ENCODE measurements around the gene PLCB2.

Gene PLCB2

DNA sequence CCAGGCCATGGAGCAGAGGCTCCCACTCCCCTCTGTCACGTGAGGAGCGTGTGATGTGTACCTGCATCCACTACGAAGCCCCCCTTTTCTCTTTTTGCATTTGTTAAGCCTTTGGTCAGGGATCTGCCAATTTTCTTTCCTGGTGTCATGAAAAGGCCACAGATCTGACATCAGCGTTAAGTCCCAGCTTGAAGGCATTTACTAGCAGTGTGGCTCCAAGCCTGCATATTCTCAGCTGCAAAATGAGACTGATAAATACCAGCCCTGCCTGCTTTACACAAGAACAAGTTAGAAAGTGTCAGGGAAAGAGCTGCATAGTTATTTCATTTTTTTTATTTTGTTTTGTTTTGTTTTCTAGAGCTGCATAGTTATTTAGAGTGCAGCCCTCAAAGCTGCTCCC lies 22.6 kb downstream of the PLCB2 start:
- no peak for DNase-seq (ENCODE audit: low spot score)

DNA sequence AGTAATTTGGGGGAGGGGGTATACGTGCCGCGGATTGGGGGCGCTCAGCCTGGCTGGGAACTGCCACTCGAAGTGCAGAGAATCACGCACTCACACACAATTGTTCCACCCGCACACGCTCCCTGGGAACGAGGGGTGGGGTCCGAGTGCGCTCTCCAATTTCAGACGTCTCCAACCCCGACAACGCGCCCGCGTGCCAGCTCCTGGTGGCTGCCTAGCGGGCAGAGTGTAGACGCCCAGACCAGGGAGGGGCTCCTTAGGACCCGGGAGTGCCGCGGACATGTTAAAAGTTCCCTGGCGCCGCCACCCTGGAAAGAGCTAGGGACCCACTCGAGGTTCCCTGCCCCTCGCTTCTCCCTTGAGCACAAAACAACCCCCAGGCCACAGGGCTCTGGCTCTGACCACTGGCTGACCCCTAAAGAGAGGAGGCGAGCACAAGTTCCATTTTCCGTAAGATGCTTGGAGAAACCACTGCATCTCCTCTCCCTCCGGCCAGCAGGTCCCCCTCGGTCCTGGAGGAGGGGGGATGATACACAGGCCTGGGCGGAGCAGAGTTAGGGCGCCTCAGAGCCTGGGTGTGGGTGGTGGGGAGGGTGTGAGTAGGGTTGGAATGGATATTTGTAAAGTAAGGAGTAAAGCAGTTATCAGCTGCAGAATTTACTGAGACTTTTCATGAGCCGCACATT lies 24.0 kb downstream of the PLCB2 start:
- no peak for DNase-seq (ENCODE audit: low spot score)

DNA sequence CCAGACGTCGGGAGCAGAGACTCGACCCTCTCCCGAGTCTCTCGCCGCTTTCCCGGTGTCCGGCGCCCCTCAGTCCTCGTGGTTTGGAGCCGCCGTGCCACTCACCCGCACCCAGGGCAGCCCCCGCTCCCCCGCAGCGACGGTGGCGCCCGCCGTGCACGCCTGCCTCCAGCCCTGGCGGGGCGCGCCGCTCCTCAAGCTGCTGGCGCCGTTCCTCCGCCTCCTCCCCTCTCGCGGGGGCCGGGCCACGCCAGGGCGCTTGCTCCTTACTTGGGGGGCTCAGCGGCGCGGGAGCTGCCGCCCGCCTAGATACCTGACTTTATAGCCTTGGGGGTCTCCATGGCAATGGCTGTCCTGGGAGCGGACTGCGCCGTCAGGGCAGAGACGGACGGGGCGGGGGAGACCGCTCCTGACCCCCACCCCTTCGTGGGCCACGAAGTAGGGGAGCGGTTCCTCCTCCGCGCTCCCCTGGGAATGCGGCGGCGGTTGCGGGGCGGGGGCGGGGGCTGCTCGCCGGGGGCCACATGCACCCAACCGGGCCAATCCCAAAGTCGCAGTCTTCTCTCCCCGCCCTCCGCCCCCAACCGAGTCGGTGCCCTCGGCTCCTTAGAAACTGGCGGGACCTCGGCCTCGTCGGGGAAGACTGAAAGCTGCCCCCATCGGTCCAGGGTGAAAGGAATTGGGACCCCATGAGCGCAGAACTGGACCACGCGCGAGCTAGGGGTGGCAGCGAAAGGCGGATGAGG lies 24.7 kb downstream of the PLCB2 start, which contains the start of gene ANKRD63:
Gene ANKRD63, minus strand, starts transcription at position 196 of the 746 bp plus-strand sequence. CDS start 478 bp downstream, outside the sequence.
- DNase-seq (ENCODE audit: low spot score), result no peak

- no peak for DNase-seq (ENCODE audit: low spot score)
Measured at GRCh38 chr15:40282147-40282868, 25.4 kb downstream of the PLCB2 start.

DNA sequence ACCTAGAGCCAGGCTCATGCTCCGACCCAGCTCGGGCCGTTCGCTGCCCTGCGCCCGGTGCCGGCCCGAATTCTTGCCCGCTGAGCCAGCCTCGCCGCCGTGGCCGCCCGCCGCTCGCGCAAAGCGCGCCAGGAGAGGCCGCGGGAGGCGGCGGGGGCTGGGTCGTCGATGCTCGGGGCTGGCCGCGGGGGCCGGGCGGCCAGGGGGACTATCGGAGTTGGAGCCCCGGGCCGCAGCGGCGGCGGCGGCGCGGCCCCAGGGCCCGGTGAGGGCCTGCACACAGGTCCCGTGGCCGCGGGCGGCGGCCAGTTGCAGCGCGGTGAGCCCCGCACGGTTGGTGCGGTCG lies 26.0 kb downstream of the PLCB2 start:
- DNase-seq (ENCODE audit: low spot score), result no peak

DNA sequence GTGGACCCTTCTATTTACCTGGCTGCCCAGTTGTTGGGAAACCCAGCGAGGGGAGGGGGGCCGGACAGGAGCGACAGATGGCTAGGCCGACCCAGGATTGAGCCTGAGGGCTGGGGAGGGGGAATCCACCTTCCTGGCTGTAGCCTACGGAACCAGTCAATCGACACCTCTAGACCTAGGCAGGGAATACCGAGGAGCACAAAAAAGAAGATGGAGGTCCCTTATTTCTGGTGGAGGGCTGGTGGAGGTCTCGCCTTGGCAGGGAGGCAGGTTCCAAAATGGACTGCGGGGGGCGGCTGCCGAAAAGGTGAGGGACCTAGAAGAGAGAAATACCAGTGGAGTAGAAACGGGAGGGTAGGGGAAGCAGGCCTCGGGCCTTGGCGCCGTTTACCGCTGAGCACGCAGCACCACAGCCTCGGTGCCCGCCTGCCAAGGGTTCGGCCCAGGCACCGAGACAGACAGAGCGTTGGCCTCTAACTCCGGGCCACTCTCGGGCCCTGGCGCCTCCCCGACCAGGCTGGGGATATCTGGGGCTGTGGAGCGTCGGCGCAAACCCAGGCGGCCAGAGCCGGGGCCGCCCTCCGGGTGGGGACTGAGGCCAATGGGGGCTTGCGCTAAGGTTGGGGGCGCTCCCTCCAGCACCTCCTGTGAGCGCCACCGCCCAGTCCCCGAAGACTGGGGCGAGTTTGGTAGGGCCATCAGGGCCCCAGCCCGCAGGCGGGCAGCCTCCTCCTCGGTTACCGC lies 26.5 kb downstream of the PLCB2 start:
- DNase-seq (ENCODE audit: low spot score), result no peak

DNA sequence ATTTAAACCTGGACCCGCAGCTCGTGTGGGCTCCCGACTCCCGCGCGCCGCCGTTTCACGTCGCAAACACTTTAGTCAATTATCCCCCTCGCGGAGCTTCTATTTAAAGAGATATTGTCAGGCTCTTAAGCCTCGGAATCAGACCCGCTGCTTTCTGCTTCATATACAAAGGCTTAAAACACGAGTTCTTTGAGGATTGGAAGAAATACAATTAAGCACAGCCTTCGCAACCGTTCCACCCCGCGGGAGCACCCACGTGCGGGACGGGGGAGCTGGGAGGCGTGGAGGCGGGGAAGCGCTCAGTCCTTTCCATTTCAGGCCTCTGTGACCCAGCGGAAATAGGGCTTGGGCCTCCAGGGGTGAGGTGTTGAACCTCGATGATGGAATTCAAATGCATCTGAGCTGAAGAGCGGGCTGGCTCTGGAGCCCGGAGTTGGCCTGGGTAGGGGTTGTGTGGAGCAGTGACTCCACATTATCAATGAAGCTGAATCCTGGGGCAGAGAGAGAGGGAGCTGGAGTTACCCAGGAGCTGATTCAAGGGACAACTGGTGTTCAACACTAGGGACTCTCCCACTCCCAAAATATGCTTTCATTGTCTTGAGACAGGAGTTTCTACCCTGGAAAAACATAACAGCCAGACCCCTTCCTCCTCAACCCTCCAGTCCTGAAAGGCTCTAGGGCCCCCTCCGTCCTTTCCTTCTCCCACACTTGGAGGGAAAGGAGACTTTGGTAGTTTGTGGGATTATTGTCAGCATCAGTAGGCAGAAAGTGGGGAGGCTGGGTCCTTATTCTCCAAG lies 27.3 kb downstream of the PLCB2 start:
- DNase-seq (ENCODE audit: low spot score), result no peak

DNA sequence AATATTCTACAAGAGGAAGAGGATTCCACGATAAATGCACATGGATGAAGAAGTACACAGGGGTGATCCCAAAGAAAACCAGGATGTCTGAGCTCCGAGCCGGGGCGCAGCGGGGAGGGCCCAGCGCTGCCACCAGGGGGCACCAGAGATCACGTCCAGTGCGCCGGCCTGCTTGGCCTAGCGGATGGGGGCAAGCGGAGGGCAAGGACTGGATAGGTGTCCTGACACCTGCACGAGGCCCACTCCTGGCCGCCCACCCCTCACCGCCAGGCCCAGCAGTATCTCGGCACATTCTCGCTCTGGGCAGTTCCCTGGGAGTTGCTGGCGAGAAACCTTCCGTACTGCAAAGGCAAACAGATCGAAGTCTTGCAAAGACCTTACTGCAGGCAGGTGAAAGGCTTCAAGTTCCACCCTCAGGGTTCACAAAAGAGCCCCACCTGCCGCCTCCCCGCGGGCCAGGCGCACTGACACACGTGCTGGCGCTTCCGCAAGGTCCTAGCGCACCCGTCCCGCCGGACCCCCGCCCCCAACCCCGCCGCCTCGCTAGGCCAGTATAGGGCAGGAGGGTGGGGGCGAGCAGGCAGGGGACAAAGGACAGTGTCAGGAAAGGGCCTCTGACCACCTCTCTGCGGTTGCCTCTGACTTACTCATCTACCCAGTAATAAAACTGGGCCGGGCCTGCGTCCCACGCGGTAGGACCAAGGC lies 28.1 kb downstream of the PLCB2 start:
- DNase-seq (ENCODE audit: low spot score), result peak; percentile 76

DNA sequence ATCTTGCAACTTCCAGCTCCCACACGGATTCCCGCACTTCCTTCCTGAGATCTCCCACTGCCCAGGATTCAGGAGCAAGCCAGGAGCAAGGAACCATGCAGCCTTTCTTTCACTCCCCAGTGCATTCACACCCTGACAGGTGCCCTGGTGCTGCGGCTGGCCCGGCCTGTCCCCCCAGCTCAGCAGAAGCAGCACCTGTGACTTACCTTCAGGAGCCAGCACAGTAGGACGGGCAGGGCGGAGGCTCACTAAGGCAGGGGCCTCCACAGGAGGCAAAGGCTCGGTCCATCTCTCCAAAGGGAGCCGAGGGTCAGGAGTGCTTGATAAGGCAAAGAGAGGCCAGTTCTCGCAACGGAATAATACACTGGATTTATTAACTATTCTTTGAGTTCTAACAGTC lies 29.7 kb downstream of the PLCB2 start:
- DNase-seq (ENCODE audit: low spot score), result no peak

DNA sequence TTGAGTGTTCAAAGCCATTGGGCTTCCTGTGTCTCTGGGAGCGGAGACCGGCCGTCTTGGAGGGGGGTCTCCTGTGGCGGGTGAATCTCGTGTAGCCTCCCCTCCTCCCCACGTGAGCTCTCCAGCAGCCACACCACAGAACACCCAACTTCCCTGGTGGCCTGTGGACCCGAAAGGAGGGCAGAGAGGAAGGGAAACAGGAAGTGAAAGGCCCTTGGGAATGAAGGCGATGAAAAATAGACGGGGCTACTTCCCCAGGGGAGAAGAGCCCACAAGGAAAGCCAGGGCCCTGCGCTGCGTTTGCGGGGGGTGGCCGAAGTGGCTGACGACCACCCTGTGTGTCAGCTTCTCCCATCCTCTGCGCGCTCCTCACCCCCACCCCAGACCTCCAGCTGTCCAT lies 30.3 kb downstream of the PLCB2 start:
- DNase-seq (ENCODE audit: low spot score), result peak; percentile 56

GRCh38 chr15:40276927-40277326 lies 30.8 kb downstream of the PLCB2 start:
- DNase-seq (ENCODE audit: low spot score), result no peak

- no peak for DNase-seq (ENCODE audit: low spot score)
Measured at GRCh38 chr15:40275954-40276353, 31.8 kb downstream of the PLCB2 start.

- no peak for DNase-seq (ENCODE audit: low spot score)
Measured at GRCh38 chr15:40275523-40275922, 32.2 kb downstream of the PLCB2 start.

DNA sequence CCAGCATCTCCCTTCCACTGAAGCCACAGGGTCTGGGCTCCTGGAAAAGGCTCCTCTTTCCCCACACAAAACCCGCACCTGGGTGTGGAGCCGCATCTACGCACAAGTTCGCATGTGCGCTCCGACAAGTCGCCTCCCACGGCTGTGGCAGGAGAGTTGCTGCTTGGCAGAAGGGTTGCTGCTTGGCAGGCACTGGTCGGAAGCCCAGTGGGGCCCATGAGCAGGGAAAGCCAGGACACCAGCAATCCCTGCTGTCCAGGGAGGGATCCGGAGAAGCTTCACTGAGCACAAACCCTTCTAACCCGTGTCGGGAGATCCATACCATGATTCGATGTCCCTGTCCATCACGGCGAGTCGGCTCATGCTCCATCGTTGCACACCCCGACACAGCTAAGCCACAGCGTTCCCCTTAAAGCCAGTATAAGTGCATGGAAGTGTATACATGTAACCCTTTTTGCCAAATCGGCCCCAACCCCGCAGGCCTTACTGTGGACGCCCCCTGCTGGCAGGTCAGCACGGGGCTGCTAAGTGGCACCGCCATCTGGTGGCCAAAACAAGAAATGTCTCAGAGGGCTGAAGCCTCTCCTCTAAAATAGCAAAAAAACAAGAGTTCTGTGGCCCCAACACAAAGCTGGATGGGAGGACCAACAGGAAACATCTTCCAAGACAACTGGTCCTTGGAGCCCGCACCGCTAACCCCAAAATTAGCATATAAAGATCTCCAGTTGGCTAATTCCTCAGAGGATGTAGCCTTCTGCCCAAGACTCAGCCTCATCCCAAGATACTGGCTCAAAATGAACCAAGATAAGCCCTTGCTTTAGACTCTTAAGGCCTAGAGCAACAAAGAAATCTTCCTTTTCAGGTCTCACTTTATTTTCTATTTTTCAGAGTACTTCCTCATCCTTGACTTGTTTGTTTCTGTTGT lies 33.1 kb downstream of the PLCB2 start:
- DNase-seq (ENCODE audit: low spot score), result peak; percentile 87

- no peak for DNase-seq (ENCODE audit: low spot score)
Measured at GRCh38 chr15:40273428-40273827, 34.3 kb downstream of the PLCB2 start.

DNA sequence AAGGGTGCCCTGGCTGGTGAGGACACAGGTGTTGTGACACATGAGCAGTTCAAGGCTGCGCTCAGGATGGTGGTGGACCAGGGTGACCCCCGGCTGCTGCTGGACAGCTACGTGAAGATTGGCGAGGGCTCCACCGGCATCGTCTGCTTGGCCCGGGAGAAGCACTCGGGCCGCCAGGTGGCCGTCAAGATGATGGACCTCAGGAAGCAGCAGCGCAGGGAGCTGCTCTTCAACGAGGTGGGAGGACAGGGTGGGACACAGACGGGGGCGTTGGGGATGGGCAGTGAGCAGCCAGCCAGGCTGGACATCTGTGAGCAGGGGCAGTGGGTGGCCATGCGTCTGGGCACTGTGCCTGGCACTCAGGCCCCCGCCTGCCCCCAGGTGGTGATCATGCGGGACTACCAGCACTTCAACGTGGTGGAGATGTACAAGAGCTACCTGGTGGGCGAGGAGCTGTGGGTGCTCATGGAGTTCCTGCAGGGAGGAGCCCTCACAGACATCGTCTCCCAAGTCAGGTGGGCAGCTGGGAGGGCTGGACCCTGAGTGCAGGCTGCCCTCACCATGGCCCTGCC lies 35.2 kb downstream of the PLCB2 start:
- no peak for DNase-seq (ENCODE audit: low spot score)

GRCh38 chr15:40271685-40272484 lies 35.9 kb downstream of the PLCB2 start:
- no peak for DNase-seq (ENCODE audit: low spot score)

DNA sequence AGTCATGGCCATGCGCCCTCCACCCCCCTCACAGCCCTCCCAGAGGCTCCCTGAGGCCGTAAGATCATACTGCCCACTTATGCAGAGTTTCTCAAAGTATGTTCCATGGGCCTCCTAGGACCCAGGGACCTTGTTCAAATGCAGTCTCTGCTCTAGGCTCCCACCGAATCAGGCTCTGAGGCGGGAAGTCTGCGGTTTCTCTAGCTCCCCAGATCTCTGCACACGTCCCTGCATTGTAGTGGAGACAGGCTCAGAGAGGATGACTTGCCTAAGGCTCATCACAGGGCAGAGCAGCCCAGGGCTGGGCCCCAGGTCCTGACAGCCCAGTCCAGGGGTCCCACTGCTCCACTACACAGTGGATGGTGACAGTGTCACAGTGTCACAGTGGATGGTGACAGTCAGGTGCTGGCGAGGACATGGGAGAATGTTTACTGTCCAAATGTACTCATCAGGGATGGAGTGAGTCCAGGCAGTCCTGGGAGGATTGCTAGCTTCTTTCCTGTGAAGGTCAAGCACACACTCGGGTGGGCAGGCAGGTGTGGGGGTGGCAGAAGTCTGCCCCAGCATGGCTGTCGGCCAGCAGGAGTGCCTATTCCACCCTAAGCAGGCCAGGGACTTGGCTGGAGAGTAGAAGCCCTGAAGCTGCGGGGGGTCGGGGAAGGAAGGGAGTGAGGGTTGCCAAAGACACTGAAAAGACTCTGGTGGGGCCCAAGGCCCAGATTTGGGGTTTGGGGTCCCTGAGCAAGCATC lies 37.3 kb downstream of the PLCB2 start:
- DNase-seq (ENCODE audit: low spot score), result no peak

All from Ammon's horn (tissue), 1 donor.